Forelimb muscle (tissue), 1 donor: ENCODE data around the gene CTCF. TPM values are rescaled to one million over a fixed set of nuclear protein-coding genes. Genes with fewer than 3 reads are reported as not detected.

Experiments
- DNase-seq: peaks from one replicate; pipeline ENCODE4 v3.0.0-alpha.2; 2013; ENCODE audit warnings: low read depth
- polyA plus RNA-seq: library from polyadenylated mRNA; unstranded; fragments of 120-200 nt; gene quantifications from one replicate; pipeline ENCODE4 v1.2.1, GENCODE V29; 2013; ENCODE audit not compliant: insufficient read length

Gene CTCF
- polyA plus RNA-seq, 1 donor, result 35.8 TPM

DNA sequence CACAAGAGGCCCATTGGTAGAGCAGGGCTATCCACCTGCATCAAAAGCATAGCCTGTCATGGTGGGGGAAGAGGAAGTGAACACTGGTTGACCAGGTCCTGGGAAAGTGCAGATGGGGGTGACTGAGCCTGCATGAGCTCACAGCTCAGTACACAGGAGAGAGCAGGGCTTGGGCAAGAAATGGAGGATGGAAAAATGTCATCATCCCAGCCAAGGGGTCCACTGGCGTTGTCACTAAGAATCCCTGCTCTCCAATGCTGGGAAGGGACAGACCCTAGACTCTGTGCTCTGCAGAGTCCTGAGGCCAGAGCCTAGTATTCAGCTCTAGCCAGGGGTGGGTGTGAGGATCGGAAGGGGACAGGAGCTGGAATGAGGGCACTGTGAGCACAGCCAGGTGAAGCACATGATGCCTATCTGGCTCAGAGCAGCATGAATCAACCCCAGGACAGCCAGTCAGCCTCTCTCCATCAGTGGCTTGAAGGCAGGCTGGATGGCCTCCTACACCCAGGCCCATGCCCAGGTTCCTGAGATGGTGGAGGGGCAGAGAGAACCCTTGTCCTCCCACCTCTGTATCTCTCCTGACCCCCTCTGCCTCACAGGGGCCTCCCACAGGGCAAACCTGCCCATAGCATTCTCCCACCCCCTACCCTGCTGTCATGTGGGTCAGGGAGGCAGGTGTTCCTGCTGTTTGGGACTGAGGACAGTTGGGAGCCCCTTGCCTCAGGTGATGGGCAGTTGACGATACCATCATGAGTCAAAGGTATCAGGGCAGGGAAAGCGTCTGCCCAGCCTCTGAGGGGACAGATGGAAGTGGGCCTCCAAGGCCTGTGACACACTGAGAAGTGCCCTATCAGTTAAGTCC is 13.8 kb upstream of the CTCF start:
- no peak for DNase-seq

- DNase-seq, result no peak
Measured at GRCh38 chr16:67549240-67549639, 13.1 kb upstream of the CTCF start.

GRCh38 chr16:67549936-67550335 is 12.4 kb upstream of the CTCF start:
- DNase-seq, result no peak

GRCh38 chr16:67551091-67551490 is 11.2 kb upstream of the CTCF start:
- no peak for DNase-seq

DNA sequence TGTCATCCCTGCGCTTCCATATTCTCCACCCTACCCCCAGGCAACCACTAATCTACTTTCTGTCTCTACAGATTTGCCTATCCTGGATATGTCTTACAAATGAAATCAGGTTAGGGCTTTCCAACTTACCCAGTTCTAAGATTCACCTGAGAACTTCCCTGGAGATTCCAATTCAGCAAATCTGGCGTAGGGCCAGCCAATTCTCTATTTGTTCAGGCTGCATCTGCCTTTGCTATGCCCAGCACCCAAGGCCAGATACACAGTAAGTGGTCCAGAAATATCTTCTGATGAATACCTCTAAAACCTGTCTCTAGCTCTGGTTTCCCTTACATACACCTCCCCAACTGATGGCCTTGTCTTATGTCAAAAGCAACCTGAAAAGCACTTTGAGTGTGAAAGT is 10.4 kb upstream of the CTCF start:
- no peak for DNase-seq

DNA sequence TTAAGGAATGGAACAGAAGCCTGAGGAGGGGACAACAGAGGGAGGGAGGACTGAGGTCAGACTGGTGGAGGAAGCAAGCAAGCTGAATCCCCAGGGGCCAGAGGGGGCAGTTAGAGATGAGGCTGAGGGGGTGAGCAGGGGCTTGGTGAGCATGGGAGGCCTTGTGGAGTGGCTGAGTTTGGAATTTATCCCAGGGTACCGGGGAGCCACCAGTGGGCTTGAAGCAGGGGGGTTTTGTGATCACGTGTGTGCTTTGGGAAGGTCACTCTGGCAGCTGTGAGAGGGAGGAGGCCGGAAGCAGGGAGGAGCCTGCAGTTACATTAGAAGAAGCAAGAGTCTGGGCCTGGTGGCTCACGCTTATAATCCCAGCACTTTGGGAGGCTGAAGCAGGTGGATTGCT is 9.8 kb upstream of the CTCF start:
- no peak for DNase-seq

GRCh38 chr16:67555795-67556212 is 6.5 kb upstream of the CTCF start:
- no peak for DNase-seq

- DNase-seq, result no peak
Measured at GRCh38 chr16:67558859-67559258, 3.5 kb upstream of the CTCF start.

DNA sequence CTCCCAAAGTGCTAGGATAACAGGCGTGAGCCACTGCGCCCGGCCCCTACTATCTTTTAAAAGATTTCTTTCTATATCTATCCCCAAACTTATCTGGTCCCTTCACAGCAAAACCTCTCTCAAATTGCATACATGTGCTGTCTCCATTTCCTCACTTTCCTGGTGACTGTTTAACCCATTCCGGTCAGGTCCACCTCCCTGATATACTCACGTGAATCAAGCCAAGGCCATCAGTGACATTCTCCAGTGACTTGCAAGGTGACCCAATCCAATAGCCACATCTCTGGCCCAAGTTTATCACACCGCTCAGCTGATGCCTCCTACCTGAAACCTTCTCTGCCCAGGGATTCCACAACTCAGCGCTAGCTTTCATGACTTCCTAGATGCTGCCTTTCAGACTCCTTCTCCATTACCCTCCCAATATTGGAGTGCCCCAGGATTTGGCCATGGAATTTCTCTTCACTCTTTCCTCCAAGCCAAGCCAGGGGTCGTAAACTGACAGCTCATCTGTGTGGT is 1.4 kb upstream of the CTCF start:
- no peak for DNase-seq

- DNase-seq, result no peak
Measured at GRCh38 chr16:67561501-67561823, 864 bp upstream of the CTCF start.

- peak; percentile 87 for DNase-seq
Measured at GRCh38 chr16:67561824-67562525, 351 bp upstream of the CTCF start.

DNA sequence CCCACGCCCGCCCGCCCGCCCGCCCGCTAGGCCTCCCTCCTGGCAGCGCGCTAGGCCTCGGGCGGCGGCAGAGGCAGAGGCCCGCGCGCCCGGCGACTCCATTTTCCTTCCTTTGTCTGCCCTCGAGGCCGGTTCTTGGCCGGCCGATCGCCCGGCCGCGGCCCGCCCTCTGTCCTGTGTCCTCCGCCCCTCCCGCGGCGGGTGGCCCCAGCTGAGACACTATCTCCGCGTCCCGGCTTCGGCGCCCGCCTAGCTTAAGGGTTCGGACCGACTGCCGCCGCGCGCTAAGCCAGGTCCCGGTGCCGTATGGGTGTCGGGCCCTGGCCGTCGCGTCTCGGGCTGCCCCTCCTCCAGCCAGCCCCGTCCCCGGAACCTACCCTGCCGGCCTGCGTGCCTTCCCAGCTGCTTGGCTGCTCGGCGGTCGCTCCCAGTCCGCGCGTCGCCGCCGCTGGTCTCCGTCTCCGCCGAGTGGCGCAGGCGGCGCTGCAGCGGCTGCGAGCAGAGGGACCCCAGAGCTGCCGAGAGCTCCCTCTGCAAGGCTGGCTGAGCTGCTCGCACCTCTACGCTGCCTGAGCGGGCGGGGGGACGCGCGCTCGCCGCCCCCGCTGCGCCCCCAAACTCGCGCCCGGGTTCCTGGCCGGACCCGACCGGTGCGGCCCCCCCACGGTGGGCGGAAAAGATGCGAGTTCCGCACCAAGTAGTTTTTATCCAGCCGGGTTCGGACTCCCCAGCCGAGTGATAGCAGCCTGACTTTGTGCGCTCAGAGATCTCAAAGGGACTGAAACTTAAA is 787 bp downstream of the CTCF start:
- no peak for DNase-seq

DNA sequence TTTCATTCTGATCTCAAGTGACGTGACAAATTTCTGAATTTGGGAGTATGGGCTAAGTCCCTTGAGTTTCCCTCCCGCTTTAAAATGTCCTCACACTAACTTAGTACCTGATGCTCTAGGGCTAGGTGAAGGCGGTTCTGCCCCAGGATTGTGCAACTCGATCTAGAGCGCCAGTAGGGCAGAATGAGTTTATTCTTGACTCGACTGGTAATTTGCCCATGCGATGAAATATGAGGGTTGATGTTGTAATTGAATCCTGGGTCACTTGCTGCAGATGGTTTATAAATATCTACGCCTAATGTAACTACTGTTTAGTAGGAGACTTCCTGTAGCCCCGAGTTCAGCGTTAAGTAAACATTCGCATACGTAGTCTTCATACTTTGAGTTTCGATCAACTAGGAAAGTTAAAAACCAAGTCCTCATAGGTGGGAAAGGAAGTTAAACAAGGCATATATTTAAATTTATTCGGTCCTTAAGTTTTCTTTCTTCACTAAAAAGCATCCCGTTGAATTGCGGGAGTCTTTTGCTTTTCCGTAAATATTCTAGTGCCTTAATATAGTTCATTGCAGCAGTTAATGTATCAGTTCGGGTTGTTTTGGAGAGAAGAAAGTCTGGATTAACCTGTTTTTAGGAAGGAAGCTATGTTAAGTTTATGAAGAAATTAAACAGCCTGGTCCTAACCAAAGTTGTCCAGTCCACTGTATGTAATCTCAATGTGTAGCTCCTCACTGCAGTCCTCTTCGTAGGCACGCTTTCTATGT is 1.6 kb downstream of the CTCF start:
- DNase-seq, result no peak

DNA sequence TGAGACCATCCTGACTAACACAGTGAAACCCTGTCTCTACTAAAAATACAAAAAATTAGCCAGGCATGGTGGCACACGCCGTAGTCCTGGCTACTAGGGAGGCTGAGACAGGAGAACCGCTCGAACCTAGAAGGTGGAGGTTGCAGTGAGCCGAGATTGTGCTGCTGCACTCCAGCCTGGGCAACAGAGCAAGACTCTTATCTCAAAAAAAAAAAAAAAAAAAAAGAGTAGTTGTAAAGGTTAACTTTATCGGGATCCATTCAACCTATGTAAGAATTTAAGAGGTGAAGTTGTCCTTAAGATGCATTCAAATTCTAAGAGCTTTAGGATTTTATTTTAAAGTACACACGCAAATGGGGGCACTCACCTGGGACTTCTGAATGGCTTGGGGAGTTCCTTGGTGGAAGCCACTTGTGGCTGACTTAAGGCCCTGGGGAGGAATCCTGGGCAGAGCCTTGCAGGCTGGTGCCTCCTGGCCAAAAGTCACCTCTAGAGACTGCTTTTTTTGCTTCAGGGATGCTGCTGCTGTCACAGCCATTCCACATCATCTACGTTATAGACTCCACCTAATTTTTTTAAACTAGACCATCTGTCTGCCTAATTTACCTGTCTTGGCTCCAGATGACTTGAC is 3.3 kb downstream of the CTCF start:
- DNase-seq, result no peak

GRCh38 chr16:67571464-67571863 is 9.1 kb downstream of the CTCF start:
- no peak for DNase-seq

GRCh38 chr16:67571981-67572431 is 9.7 kb downstream of the CTCF start:
- DNase-seq, result no peak

- no peak for DNase-seq
Measured at GRCh38 chr16:67579686-67580085, 17.4 kb downstream of the CTCF start.

- DNase-seq, result no peak
Measured at GRCh38 chr16:67580202-67580601, 17.9 kb downstream of the CTCF start.

DNA sequence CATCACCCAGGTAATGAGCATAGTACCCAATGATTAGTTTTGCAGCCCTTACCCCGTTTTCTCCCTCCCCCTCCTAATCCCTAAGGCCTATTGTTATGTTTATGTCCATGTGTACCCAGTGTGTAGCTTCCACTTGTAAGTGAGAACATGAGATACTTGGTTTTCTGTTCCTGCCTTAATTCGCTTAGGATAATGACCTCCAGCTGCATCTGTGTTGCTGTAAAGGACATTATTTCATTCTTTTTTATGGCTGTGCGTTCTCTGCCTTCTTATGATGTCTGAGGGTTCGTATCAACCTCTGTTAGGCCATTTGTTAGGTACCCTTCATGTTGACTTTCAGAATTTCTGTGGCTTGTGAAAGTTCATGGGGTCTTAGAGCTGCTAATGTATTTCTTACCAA is 31.0 kb downstream of the CTCF start:
- no peak for DNase-seq

GRCh38 chr16:67593701-67594100 is 31.4 kb downstream of the CTCF start:
- DNase-seq, result no peak
